Measurements from ENCODE around the gene WWOX.
"Not testable (repeated sequence)": the region's sequence is repeated elsewhere in the genome, so short reads cannot be mapped to it uniquely, and the experiment has no call there.

The WWOX gene

GRCh38 chr16:78099271-78100111 lies at the start of gene WWOX:
TSS of gene WWOX (plus strand) at chr16:78099654.
- DNase-seq (ENCODE audit: low read depth in 2 of 2, low spot score in 1 of 2): peak; percentile 77 to 89

GRCh38 chr16:78050734-78051400 lies 48.6 kb upstream of the WWOX start:
- DNase-seq (ENCODE audit: low read depth in 2 of 2, low spot score in 1 of 2): no peak

DNA sequence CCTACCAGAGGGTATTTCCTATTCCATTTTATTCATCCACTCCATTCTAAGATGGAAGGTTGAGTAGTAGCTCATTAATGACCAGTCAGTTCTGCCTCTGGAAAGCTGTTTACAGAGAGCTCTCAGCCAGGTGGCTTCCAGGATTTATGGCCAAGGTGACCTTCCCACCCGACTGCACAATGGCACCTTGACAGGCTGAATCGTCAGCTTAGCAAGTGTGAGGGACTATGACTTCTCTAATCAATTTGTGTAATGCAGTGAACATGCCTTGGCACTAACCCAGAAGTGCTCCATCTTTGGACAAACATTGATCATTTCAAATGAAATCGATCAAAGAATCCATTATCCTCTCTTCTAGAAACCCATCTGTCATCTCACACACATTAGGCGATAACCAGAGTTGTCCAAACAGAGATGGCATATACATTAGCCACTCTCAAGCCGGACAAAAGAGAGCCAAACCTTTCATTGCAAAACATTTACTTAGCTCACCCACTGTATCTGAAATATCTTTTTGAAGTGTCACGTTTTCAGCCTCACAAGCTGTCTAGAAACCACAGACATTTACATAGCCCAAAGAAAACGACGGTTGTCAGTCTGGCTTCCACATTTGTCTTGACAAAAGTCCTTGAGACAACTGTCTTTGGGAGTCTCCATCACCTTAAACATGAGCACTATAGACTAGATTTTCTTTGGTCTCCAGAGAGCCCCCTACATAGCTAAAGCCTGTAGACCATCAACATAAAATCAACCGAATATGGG lies 41.5 kb upstream of the WWOX start:
- DNase-seq (ENCODE audit: low read depth in 2 of 2, low spot score in 1 of 2): no peak

GRCh38 chr16:78059806-78060205 lies 39.6 kb upstream of the WWOX start:
- not testable (repeated sequence) for DNase-seq (ENCODE audit: low read depth in 2 of 2, low spot score in 1 of 2)

DNA sequence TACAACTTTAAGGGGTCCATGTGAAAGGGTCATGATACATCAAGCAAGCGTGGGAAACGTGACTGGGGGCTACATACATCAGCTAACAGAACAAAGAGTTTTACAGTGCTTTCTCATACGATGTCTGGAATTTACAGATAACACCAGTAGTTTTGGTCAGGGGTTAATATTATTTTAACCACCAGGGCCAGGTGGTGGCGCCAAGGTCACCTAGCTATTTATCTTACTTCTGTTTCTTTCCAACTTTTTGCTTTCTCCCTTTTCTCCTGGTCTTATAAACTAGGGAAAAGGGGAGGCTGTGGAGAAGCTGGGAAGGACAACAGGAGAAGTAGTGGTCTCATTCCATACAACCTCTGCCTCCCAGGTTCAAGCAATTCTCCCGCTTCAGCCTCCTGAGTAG lies 39.2 kb upstream of the WWOX start:
- no peak for DNase-seq (ENCODE audit: low read depth in 2 of 2, low spot score in 1 of 2)

GRCh38 chr16:78060809-78061208 lies 38.6 kb upstream of the WWOX start:
- DNase-seq (ENCODE audit: low read depth in 2 of 2, low spot score in 1 of 2): no peak

GRCh38 chr16:78065319-78065718 lies 34.1 kb upstream of the WWOX start:
- DNase-seq (ENCODE audit: low read depth in 2 of 2, low spot score in 1 of 2): no peak

DNA sequence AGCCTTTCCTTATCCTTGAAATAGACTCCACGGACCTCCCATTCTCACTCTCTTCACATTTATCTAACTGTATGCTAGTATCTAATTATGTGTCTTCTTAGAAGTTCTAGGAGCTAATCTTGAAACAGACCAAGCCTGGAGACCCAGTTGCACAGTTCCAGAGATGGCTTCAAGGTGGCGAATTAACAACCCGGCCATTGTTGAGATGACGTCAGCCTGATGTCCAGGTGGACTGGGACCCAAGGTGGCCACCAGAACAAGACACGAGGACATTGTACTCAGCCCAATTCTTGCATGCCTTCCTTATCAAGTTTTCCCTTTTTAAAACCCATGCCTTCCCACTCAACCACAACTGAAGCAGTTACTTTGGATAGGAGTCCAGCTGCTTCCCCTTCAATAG lies 29.5 kb upstream of the WWOX start:
- no peak for DNase-seq (ENCODE audit: low read depth in 2 of 2, low spot score in 1 of 2)

DNA sequence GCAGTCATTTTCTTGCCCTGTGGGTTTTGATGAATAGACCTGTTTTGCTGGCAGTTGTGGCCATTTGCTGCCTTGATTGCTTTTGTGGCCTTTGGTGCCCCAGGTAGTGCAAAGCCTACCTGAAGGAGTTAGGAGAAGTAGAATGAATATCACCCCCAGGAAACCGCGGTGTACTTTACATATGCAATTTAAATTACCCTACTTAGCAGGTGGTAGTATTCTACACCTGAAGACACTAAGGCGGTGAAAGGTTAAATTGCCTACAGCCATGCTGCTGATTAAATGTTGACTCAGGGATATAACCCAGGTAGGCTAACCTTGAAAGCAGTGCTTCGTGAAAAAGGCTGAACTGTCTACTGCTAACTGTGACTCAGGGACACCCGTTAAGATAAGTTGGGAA lies 27.2 kb upstream of the WWOX start:
- DNase-seq (ENCODE audit: low read depth in 2 of 2, low spot score in 1 of 2): no peak

DNA sequence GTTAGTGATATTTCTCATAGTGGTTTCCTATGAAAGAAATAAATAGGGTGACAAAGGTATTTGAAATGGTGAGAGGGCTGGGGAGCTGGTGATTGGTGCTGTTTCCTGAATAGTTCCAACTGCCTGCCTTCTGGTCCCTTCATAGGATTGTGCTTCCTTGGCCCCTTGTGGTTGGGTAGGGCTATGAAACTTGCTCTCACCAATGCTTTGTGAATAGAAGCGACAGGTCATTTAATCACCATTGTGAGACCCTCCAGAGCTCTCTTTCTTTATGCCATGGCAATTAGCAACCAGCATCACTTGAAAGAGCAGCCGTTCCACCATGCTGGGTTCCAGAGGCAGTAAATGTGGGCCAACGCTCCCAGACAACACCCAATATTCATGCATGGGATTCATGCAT lies 23.7 kb upstream of the WWOX start:
- no peak for DNase-seq (ENCODE audit: low read depth in 2 of 2, low spot score in 1 of 2)

DNA sequence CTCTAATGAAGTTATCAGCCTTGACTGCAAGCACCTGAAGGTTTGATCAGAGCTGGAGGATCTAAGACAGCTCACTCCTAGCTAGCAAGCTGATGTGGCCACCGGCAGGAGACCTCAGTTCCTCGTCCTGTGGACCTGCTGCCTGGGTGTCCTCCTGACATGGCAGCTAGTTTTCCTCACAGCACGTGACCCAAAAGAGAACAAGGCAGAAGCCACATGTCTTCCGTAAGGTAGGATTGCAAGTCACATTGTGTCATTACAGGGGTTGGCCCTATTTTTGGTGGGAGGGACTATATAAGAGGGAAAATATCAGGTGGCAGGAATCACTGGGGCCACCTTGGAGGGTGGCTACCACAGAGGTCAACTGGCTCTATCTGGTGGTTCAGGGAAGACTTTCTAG lies 18.1 kb upstream of the WWOX start:
- DNase-seq (ENCODE audit: low read depth in 2 of 2, low spot score in 1 of 2): no peak

DNA sequence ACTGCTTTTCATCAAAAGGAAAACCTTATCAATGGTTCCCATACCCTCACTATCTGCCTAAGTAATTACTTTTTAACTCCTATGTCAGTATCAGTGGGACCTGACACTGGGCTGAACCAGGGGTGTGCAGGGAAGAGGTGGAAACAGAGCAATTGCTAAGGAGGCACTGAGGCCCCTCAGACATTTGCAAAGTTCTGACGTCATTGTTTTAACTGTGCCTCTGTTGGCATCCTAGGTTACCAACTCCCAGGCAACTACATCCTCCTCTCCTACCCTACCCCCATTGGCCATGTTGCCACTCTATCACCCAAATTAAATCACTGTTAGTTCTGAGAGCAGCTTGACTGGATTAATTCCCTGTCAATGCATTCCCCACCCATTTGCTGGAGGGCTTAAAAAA lies 8.0 kb upstream of the WWOX start:
- DNase-seq (ENCODE audit: low read depth in 2 of 2, low spot score in 1 of 2): no peak

- DNase-seq (ENCODE audit: low read depth in 2 of 2, low spot score in 1 of 2): no peak
Measured at GRCh38 chr16:78092758-78093157, 6.7 kb upstream of the WWOX start.

DNA sequence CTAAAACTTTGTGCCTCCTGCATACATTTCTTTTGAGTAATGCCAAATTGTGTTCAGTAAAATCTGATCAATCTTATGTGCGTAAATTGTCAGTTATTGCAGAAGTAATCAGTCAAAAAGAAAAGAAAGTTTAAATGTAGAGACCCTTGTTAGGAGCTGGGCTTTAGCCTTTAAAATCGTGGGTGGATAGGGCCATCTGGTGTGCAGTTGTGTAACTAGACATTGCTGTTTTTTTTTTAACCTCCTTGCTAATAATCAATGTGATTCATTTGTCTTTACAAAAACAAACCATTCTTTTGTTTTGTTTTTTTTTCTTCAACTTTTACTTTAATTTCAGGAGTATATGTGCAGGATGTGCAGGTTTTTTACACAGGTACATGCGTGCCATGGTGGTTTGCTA lies 5.3 kb upstream of the WWOX start:
- DNase-seq (ENCODE audit: low read depth in 2 of 2, low spot score in 1 of 2): no peak

- DNase-seq (ENCODE audit: low read depth in 2 of 2, low spot score in 1 of 2): no peak
Measured at GRCh38 chr16:78094998-78095397, 4.5 kb upstream of the WWOX start.

DNA sequence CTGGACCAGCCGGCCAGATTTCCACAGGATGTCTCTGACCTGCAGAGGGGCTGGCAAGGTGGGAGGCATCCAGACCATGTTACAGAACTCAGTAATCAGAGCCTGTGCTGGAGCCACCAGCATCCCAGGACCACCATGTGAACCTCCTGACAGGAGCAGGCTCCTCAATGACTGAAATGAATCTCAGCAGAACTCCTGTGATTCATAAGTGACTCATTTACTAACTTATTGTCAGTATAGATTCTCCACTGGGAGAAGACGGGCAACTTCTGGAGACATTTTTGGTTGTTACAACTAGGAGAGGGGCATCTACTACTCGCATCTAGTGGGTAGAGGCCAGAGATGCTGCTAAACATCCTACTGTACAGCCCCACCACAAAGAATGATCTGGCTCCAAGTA lies 3.1 kb upstream of the WWOX start:
- DNase-seq (ENCODE audit: low read depth in 2 of 2, low spot score in 1 of 2): no peak

GRCh38 chr16:78097548-78097947 lies 1.9 kb upstream of the WWOX start:
- DNase-seq (ENCODE audit: low read depth in 2 of 2, low spot score in 1 of 2): no peak

GRCh38 chr16:78098087-78098486 lies 1.4 kb upstream of the WWOX start:
- DNase-seq (ENCODE audit: low read depth in 2 of 2, low spot score in 1 of 2): no peak

- DNase-seq (ENCODE audit: low read depth in 2 of 2, low spot score in 1 of 2): no peak
Measured at GRCh38 chr16:78098595-78099270, 721 bp upstream of the WWOX start.

GRCh38 chr16:78100112-78100467 lies 636 bp downstream of the WWOX start:
- no peak for DNase-seq (ENCODE audit: low read depth in 2 of 2, low spot score in 1 of 2)

DNA sequence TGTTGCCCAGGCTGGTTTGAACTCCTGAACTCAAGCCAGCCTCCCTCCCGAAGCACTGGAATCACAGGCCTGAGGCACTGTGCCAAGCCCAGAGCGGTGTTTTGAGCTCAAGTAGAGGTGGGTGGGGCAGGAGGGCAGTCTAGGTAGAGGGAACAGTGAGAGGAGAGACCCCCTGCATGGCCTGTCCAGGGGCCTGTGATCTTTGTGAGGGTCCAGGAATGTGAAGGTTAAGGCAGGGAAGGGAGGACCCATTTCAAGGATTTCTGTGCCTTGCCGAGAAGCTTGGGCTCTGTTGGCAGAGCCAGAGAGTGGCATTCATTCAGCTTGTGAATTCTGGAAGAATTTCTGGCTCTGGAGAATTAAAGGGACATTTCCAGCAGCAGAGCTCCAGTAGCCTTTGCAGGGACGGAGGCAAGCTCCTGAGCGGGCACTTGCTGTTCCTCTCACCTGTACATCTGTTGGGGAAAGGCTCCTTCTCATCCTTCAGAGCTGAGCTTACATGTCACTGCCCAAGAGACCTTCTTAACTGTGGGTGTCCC lies 2.7 kb downstream of the WWOX start:
- DNase-seq (ENCODE audit: low read depth in 2 of 2, low spot score in 1 of 2): no peak
